GM18517 (cell line): Measurements from ENCODE around the gene PHF21B.
"Not testable (repeated sequence)": the region's sequence is repeated elsewhere in the genome, so short reads cannot be mapped to it uniquely, and the experiment has no call there.

Experiments used
- ATAC-seq: cut with Tn5 transposase; IDR thresholded peaks from one replicate; pipeline ENCODE4 v1.9.1; 2021; ENCODE audit warnings: mild to moderate bottlenecking, moderate library complexity; ENCODE audit not compliant: unreplicated experiment

Gene PHF21B

DNA sequence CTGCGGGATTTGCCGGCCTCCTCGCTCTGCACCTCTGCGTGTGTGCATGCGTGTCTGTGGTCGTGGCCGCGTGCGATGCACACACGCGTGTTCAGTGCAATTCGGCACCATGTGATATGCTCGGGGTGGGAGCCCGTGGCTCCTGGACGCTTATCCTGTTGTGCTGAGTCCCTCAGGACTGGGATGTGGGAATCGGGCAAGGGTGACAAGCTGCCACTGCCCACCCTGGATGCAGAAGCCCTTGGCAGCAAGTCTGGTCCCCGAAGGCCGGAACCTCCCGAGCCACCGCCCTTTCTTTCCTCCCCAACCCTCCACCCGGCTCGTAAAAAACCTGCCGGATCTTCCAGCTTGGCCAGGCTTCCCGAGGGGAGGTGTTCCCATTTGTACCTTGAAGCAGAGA is 128.2 kb downstream of the PHF21B start:
- no peak for ATAC-seq

DNA sequence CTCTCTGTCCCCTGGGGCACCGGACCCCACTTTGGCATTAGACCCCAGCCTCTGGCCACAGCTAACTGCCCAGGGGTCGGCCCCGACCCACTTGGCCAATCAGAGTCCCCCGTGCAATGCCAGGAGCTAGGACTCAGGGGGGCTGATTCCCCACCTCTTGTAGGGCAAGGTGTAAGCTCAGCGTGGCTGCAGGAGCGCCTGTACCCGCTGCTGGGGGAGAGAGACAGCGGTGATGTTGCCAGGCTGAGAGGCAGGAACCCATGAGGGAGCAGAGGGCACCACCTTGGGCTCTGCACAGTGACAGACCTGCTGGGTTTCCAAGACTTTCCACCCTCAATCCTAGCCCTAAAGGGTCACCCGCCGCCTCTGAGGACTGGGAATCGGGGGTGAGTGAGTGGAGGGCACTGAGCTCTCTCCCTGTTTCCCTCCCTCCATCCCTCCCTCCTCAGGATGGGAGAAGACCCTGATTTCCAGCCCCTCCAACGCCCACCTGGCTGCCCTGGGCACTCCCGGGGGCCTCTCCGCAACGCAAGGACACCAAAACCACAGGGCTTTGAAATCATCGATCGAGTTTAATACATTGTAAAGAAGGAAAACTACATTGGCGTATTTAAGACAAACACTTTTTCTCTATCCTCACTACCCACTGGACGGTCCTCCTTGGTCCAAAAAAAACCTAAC is 129.1 kb downstream of the PHF21B start:
- ATAC-seq = no peak

DNA sequence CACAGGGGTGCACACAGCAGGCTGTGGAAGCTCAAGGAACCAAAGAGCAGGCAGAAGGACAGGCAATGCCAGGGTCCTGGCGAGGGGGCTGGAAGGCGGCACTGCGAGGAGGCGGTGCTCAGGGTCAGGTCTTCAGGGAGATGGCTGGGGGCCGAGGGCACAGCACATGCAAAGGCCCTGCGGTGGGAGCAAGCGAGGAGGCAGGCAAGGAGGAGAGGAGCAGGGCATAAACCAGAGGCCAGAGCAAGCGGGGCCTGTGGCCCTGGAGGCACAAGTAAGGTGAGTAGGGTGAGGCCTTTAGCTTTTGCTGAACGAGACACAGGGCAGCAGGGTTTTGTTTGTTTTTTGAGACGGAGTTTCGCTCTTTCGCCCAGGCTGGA is 130.5 kb downstream of the PHF21B start:
- ATAC-seq = no peak

GRCh38 chr22:44878483-44879300 is 131.1 kb downstream of the PHF21B start:
- no peak for ATAC-seq

DNA sequence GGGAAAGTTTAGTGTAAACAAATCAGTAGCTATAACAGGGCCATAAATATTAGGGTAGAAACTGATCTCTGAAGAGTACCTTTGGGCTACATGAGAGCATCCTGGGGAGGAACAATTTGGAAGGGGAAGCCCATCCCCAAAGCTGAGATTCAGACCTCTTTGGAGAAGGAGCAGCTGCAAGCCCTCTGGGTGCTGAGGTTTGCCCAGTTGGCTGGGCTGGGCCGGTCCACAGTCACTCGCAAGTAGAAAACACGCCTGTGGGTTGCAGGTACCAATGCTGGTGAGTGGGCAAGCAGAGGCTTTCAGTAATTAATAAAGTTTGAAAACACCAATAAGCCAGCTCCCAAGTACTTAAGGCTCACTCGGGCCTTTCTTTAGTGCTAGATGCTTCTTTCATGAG is 132.9 kb downstream of the PHF21B start:
- no peak for ATAC-seq

- ATAC-seq = no peak
Measured at GRCh38 chr22:44871782-44872181, 138.0 kb downstream of the PHF21B start.

- no peak for ATAC-seq
Measured at GRCh38 chr22:44870021-44870420, 139.8 kb downstream of the PHF21B start.

DNA sequence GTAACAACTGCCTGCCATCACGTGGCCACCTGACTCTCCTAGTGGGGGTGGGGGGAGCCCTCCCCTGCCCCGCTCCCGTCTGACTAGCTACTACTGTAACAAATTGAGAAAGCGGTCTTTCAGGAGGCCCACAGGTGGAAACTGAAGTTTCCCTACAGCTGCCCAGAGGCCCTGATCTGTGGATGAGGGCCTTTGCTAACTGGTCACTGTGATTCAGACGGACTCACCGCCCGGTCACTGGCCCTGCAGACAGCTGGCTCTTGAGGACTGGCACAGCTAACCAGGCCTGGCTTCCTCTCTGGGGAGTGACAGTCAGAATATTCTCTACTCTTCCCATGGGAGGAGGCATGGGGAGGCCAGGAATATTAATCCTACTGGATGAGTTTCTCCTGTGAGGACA is 140.6 kb downstream of the PHF21B start:
- no peak for ATAC-seq

- no peak for ATAC-seq
Measured at GRCh38 chr22:44865193-44866057, 144.4 kb downstream of the PHF21B start.

DNA sequence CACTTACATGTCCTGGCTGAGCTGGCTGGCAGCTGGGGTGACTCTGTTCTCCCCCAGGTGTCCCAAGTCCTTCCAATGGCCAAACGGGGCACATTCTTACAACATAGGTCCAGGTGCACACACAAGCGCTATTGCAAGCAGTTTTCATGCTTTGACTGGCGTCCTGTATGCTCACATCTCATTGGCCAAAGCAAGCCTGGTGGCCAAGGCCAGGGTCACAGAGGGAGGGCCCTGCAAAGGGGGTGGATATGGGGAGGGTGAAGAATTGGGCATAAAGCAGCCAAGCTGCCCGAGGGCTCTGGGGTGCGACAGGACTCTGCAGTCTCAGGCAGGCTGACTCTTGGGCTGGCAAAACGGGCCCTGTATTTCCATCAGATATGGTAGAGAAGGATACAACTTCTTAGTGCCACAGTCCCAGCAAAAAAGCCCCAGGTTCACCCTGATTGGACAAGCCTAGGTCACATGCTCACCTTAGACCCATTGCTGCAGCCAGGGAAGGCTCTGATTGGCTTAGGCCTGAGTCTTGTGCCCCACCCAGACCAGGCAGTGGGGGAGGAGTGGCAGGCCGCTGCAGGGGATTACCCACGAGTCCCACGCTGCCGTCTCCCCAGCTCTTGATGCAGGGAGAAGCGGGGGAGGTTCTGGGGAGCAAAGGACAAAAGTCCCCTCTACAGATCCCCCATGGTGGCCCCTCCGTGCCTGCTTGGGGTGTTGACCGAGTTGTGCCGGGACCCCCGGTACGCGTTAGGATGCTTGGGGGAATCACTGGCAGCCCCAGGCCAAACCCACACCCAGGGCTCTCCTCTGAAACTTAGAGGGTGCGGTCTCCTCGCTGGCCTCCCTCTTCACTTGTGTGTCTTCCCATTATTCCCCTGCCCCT is 146.6 kb downstream of the PHF21B start:
- ATAC-seq = no peak

DNA sequence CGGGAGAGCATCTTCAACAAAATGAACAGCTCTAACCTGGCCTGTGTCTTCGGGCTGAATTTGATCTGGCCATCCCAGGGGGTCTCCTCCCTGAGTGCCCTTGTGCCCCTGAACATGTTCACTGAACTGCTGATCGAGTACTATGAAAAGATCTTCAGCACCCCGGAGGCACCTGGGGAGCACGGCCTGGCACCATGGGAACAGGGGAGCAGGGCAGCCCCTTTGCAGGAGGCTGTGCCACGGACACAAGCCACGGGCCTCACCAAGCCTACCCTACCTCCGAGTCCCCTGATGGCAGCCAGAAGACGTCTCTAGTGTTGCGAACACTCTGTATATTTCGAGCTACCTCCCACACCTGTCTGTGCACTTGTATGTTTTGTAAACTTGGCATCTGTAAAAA is 147.5 kb downstream of the PHF21B start:
- no peak for ATAC-seq

- no peak for ATAC-seq
Measured at GRCh38 chr22:44861245-44861644, 148.6 kb downstream of the PHF21B start.

DNA sequence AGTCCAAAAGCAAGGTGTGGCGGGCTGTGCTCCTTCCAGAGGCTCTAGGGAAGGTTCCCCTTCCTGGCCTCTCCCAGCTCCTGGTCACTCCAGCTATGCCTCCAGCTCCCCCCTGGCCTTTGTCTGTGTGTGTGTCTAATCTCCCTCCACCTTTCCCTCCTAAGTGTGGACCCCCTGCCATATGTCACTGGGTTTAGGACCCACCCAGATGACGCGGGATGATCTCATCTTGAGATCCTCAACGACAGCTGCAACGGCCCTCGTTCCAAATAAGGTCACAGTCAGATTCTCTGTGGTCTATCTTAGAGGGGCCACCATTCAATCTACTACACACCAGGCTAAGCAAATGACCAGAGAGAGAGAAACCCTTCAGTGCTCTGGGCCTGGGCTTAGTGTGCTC is 149.5 kb downstream of the PHF21B start:
- ATAC-seq = no peak

DNA sequence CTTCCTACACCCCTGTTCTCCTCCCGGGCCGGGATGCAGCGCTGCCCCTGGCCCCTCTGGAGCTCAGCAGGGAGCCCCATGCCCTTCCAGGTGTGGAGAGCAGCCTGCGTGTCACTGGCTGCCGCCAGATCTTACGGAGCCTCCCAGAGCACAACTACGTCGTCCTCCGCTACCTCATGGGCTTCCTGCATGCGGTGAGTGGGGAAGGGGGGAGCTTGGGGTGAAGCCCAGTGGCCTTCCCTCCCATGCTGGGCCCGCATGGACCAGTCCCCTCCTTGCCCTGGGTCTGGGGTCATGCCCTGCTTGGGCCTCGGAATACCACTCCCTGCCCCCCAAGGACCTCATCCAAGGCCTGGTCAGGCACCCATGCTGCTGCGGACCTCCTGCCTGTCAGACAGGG is 150.2 kb downstream of the PHF21B start:
- ATAC-seq = no peak

DNA sequence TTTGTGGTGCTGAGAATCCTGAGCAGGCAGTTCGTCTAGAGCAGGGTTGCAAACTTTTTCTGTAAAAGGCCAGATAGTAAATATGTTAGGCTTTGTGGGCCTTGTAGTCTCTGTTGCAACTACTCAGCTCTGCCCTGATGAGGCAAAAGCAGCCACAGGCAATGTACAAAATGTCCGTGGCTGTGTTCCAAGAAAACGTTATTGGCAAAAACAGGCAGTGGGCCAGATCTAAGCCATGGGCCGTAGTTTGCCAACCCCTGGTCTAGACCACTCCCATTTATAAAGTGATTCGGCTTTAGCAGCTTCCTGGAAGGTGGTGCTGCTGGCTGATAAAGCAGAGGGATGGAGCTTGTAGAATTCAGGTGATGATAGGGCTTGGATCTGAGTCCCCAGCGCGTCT is 151.0 kb downstream of the PHF21B start:
- ATAC-seq = not testable (repeated sequence)

DNA sequence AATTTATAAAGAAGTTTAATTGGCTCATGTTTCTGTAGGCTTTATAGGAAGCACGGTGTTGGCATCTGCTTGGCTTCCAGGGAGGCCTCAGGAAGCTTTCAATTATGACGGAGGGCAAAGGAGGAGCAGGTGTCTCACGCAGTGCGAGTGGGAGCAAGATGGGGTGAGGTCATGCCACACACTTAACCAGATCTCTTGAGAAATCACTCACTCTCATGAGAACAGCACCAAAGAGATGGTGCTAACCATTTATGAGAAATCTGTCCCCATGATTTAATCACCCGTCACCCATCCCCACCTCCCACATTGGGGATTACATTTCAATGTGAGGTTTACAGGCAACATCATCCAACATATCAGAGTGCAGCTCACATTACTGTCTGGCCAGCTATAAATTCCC is 153.9 kb downstream of the PHF21B start:
- ATAC-seq = no peak

DNA sequence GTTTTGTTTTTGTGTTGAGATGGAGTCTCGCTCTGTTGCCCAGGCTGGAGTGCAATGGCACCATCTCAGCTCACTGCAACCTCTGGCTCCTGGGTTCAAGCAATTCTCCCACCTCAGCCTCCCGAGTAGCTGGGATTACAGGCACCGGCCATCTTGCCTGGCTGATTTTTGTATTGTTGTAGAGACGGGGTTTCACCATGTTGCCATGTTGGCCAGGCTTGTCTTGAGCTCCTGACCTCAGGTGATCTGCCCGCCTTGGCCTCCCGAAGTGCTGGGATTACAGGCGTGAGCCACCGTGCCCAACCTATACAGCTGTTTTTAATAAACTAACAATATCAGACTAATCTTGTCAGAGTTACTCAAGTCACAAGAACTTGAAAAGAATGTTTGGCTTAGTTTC is 155.2 kb downstream of the PHF21B start:
- ATAC-seq = not testable (repeated sequence)

GRCh38 chr22:44850946-44851345 is 158.9 kb downstream of the PHF21B start:
- no peak for ATAC-seq

- ATAC-seq = no peak
Measured at GRCh38 chr22:44848791-44849420, 160.9 kb downstream of the PHF21B start.

GRCh38 chr22:44848296-44848741 is 161.5 kb downstream of the PHF21B start:
- no peak for ATAC-seq
